OCI-LY3 (cell line): Measurements from ENCODE around the gene SNX30.

Source experiments
- EZH2phosphoT487 ChIP-seq: fragments of 200-600 bp; shearing (Covaris generic); IDR thresholded peaks from 2 replicates; pipeline ENCODE4 v1.6.1; 2018; ENCODE audit warnings: antibody characterized with exemption, mixed run types, low read depth
- TF ChIP-seq, protein P1 (sequence below): fragments of 200-600, 300-600 bp; sonication (generic); IDR thresholded peaks from 2 replicates; pipeline ENCODE4 v1.5.1; 2014; ENCODE audit warnings: antibody characterized with exemption, low read length, low read depth

DNA sequence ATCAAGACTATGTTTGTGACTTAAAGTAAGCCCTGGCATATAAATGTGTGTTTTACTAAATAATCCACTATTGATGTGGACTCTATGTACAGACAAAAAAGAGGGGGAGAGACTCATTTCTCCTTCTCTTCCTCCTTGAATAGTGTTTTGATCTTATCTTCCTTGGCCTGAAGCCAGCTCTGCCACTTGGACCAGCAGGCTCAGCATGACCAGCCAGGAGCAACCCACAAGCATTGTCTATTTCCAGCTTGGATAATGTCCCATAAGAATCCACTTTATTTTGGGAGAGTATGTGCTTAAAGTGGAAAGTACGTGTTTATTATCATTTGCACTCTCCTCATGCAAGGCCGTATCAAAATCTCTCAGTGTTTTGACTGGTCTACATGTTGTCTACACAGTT lies 164.0 kb downstream of the SNX30 start:
- TF ChIP-seq, protein P1, sequence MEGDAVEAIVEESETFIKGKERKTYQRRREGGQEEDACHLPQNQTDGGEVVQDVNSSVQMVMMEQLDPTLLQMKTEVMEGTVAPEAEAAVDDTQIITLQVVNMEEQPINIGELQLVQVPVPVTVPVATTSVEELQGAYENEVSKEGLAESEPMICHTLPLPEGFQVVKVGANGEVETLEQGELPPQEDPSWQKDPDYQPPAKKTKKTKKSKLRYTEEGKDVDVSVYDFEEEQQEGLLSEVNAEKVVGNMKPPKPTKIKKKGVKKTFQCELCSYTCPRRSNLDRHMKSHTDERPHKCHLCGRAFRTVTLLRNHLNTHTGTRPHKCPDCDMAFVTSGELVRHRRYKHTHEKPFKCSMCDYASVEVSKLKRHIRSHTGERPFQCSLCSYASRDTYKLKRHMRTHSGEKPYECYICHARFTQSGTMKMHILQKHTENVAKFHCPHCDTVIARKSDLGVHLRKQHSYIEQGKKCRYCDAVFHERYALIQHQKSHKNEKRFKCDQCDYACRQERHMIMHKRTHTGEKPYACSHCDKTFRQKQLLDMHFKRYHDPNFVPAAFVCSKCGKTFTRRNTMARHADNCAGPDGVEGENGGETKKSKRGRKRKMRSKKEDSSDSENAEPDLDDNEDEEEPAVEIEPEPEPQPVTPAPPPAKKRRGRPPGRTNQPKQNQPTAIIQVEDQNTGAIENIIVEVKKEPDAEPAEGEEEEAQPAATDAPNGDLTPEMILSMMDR: no peak
- no peak for TF ChIP-seq EZH2phosphoT487
